Endothelial cell of umbilical vein (primary cell): ENCODE measurements around the gene ACVRL1. TPM values are rescaled to one million over a fixed set of nuclear protein-coding genes. Genes with fewer than 3 reads are reported as not detected.

Experiments used
- BruUV-seq: library from RNA; stranded (reverse); fragments of 400-500 nt; replicated peaks from 2 replicates; lab custom pipeline; 2021; lab: Mats Ljungman, UMichigan
- CTCF ChIA-PET: fragments of 300-600, 350-600 bp; sonication (Branson Sonifier 250); formaldehyde crosslinking; loops from one replicate; lab custom pipeline; 2021; ENCODE audit warnings: antibody characterized with exemption, inconsistent platforms; lab: Charles Lee
- POLR2A ChIA-PET: fragments of 300-600, 350-600 bp; sonication (Branson Sonifier 250); formaldehyde crosslinking; loops from one replicate; lab custom pipeline; 2021; ENCODE audit warnings: antibody characterized with exemption, inconsistent platforms; lab: Charles Lee
- DNase-seq: peaks from one replicate; pipeline ENCODE4 v3.0.0-alpha.2; 2011; ENCODE audit warnings: low read depth, low spot score
- FAIRE-seq: peaks from 2 replicates; lab custom pipeline; 2011; peaks lifted over from hg19 to GRCh38; lab: Jason Lieb, UNC
- H2AFZ ChIP-seq: 2 replicates; pipeline ENCODE4 v1.6.0; 2012; ENCODE audit warnings: low read depth, low read length, control low read depth, inconsistent platforms
- H3K27ac ChIP-seq: 2 replicates; pipeline ENCODE4 v1.5.1; 2011; ENCODE audit warnings: low read depth, mild to moderate bottlenecking, control low read depth, low read length, moderate library complexity; ENCODE audit not compliant: insufficient read depth
- H3K27me3 ChIP-seq, 2 experiments: 2 replicates each; pipeline versions ENCODE4 v1.6.0 to v1.6.1; 2011; ENCODE audit warnings: low read length in 2 of 2, mixed read lengths in 1 of 2; ENCODE audit not compliant: control insufficient read depth in 2 of 2, insufficient read depth in 2 of 2
- H3K36me3 ChIP-seq, 2 experiments: 2 replicates in 1 of 2; 3 replicates in 1 of 2; pipeline ENCODE4 v1.5.1; 2011; ENCODE audit warnings: low read length in 2 of 2, mild to moderate bottlenecking in 1 of 2, moderate library complexity in 1 of 2; ENCODE audit not compliant: control insufficient read depth in 2 of 2, insufficient read depth in 2 of 2; ENCODE audit errors: extremely low read depth in 1 of 2
- H3K4me1 ChIP-seq: 3 replicates; pipeline ENCODE4 v1.5.1; 2011; ENCODE audit warnings: mild to moderate bottlenecking, low read length; ENCODE audit not compliant: control insufficient read depth, insufficient read depth; ENCODE audit errors: extremely low read depth
- H3K4me2 ChIP-seq: 2 replicates; pipeline ENCODE4 v1.6.1; 2011; ENCODE audit warnings: low read length, control low read depth, mixed read lengths; ENCODE audit not compliant: insufficient read depth
- H3K4me3 ChIP-seq, 3 experiments: fragments of 200-600 bp in 1 of 3; sonication (generic), shearing (Covaris generic) in 1 of 3; replicated peaks in 1 of 3; 2 replicates each; pipeline ENCODE4 v1.5.1; 2011 to 2016; ENCODE audit warnings: control low read depth in 3 of 3, low read length in 3 of 3, mild to moderate bottlenecking in 2 of 3, inconsistent platforms in 1 of 3, low read depth in 1 of 3, moderate library complexity in 1 of 3; ENCODE audit not compliant: insufficient read depth in 1 of 3
- H3K79me2 ChIP-seq: 2 replicates; pipeline ENCODE4 v1.6.0; 2012; ENCODE audit warnings: low read length, inconsistent platforms; ENCODE audit not compliant: control insufficient read depth, insufficient read depth
- H3K9ac ChIP-seq: replicated peaks from 2 replicates; pipeline ENCODE3; 2011; ENCODE audit warnings: low read length, control low read depth; ENCODE audit not compliant: insufficient read depth; ENCODE audit errors: extremely low read depth
- H3K9me1 ChIP-seq: replicated peaks from 3 replicates; pipeline ENCODE4 v1.6.0; 2011; ENCODE audit warnings: mild to moderate bottlenecking, low read length; ENCODE audit not compliant: control insufficient read depth, insufficient read depth; ENCODE audit errors: extremely low read depth
- H3K9me3 ChIP-seq: replicated peaks from 2 replicates; pipeline ENCODE4 v1.5.1; 2012; ENCODE audit warnings: low read length, inconsistent platforms; ENCODE audit not compliant: control insufficient read depth, insufficient read depth
- H4K20me1 ChIP-seq: replicated peaks from 2 replicates; pipeline ENCODE3; 2011; ENCODE audit warnings: mild to moderate bottlenecking, low read length; ENCODE audit not compliant: control insufficient read depth, insufficient read depth; ENCODE audit errors: extremely low read depth
- CTCF ChIP-seq, 2 donors: IDR thresholded peaks; 1 replicate in 1 of 2; 2 replicates in 1 of 2; pipeline ENCODE4 v1.5.1; 2011; ENCODE audit warnings: low read length in 2 of 2, mild to moderate bottlenecking in 2 of 2, moderate library complexity in 2 of 2, control low read depth in 1 of 2, inconsistent platforms in 1 of 2, low read depth in 1 of 2; ENCODE audit not compliant: insufficient read depth in 1 of 2; ENCODE audit errors: extremely low read depth in 1 of 2
- EZH2 ChIP-seq: IDR thresholded peaks from 2 replicates; pipeline ENCODE4 v1.6.1; 2012; ENCODE audit warnings: borderline replicate concordance, low read depth, mild to moderate bottlenecking, moderate library complexity, low read length, inconsistent platforms; ENCODE audit not compliant: severe bottlenecking
- FOS ChIP-seq: IDR thresholded peaks from 2 replicates; pipeline ENCODE4 v1.6.1; 2011; ENCODE audit warnings: mild to moderate bottlenecking, low read length, moderate library complexity, borderline replicate concordance; ENCODE audit not compliant: insufficient read depth
- GATA2 ChIP-seq: IDR thresholded peaks from 2 replicates; pipeline ENCODE4 v1.7.0; 2011; ENCODE audit warnings: low read depth, mild to moderate bottlenecking, moderate library complexity, mixed read lengths, low read length; ENCODE audit not compliant: insufficient read length, insufficient read depth
- JUN ChIP-seq: IDR thresholded peaks from 2 replicates; pipeline ENCODE4 v1.6.1; 2011; ENCODE audit warnings: borderline replicate concordance, low read depth; ENCODE audit not compliant: insufficient read length, insufficient read depth
- MAX ChIP-seq: IDR thresholded peaks from 2 replicates; pipeline ENCODE4 v1.6.1; 2011; ENCODE audit not compliant: insufficient read depth, insufficient read length
- MYC ChIP-seq: IDR thresholded peaks from one replicate; pipeline ENCODE4 v1.6.1; 2011; ENCODE audit warnings: mild to moderate bottlenecking, low read depth, low read length
- POLR2A ChIP-seq: IDR thresholded peaks from 2 replicates; pipeline ENCODE4 v1.6.1; 2012; ENCODE audit warnings: low read depth, mild to moderate bottlenecking, control low read depth, low read length
- POLR2AphosphoS5 ChIP-seq: IDR thresholded peaks from 2 replicates; pipeline ENCODE4 v1.6.1; 2012; ENCODE audit warnings: low read depth, mild to moderate bottlenecking, control low read depth, low read length, moderate library complexity; ENCODE audit not compliant: insufficient read depth
- dilution Hi-C: fragments of 300-500 bp; cut with MboI; formaldehyde crosslinking; loops from one replicate; pipeline ENCODE4 v1.15.0; 2019; ENCODE audit warnings: low sequenced_read_pairs; ENCODE audit not compliant: extremely low pct_ligation_motif_present
- intact Hi-C: fragments of 100-400 bp; cut with micrococcal nuclease; formaldehyde crosslinking; loops from one replicate; pipeline ENCODE4 v1.10.0; 2022
- polyA plus RNA-seq, 4 experiments: library from polyadenylated mRNA; depleted of rRNA in 3 of 4; stranded (reverse) in 3 of 4; unstranded in 1 of 4; fragments of >200 nt; gene quantifications; 2 replicates each; pipeline versions ENCODE4 v1.2.1 to v1.2.3, GENCODE V29; 2011 to 2012; ENCODE audit warnings: missing spikeins in 1 of 4
- total RNA-seq: library from RNA; stranded (reverse); gene quantifications from 2 replicates; pipeline ENCODE4 v1.2.3, GENCODE V29; 2021

ACVRL1 gene
- total and polyA plus RNA-seq, 2 donors (not counting 3 experiments of a cell fraction or from before 2014, with no cell fraction given), result 355 to 404 TPM

GRCh38 chr12:51971679-51972421 is 64.5 kb downstream of the ACVRL1 start:
- H3K27me3 ChIP-seq, result no peaks in the 10 kb centered on the region
- no peaks in the 10 kb centered on the region for H3K9me1 ChIP-seq
- no peaks in the 10 kb centered on the region for H3K9me3 ChIP-seq
- peak; percentile 42 for FAIRE-seq
- H3K36me3 ChIP-seq, result peaks cover 5 to 9% of the 10 kb centered on the region in 2 experiments
- peak overlapping the region; percentile 98 for H3K27ac ChIP-seq
- peak overlapping the region; percentile 73 for H3K9ac ChIP-seq
- H2AFZ ChIP-seq, result no peak overlapping the region
- H4K20me1 ChIP-seq, result no peaks in the 10 kb centered on the region
- intact Hi-C loops, result loop anchor here (1.0 to 2.0 kb wide), 4 partner anchors 8 to 75 kb away; no protein-coding TSS in a partner anchor
- dilution Hi-C loops, result no loop called here
- ChIA-PET CTCF (interaction anchor here (1.2 to 5.7 kb wide), 11 partner anchors 10 to 84 kb away, joined by 3 to 39 read pairs (median 10); partner anchors contain the start of genes ACVR1B and ANKRD33), POLR2A (interaction anchor here (0.6 to 0.8 kb wide), 2 partner anchors 35 to 86 kb away, joined by 4 to 6 read pairs; partner anchors contain the start of gene TAMALIN)
- no peak for TF ChIP-seq POLR2AphosphoS5
- no peak for TF ChIP-seq POLR2A
- TF ChIP-seq MYC, result no peak
- TF ChIP-seq GATA2, result no peak
- no peak for TF ChIP-seq MAX
- TF ChIP-seq JUN, result no peak
- TF ChIP-seq CTCF (IDR thresholded peaks at IDR 0.05; ENCODE audit: extremely low read depth in 1 of 2, insufficient read depth in 1 of 2, low read depth in 1 of 2, low read length in 2 of 2), result no peak
- no peak for TF ChIP-seq FOS
- TF ChIP-seq EZH2, result no peak
- peaks cover 78% of the 10 kb centered on the region for H3K4me1 ChIP-seq
- H3K4me3 ChIP-seq, result peak overlapping the region in 1 of 3 experiments; percentile 3
- peaks cover 63% of the 10 kb centered on the region for H3K79me2 ChIP-seq
- BruUV-seq, result TSS peak; percentile 53
- DNase-seq, result peak; percentile 47
- H3K4me2 ChIP-seq, result peak overlapping the region; percentile 62
